Stimulated activated CD4-positive, alpha-beta T cell treated with anti-CD3 and anti-CD28 coated beads, Interleukin-12 subunit alpha, Interleukin-12 subunit beta, amount 100 ng/mL, for 24 hours (primary cell): ENCODE results near the gene MESP1.

Source experiments
- DNase-seq, 2 experiments: peaks; one replicate each; pipeline ENCODE4 v3.0.0-alpha.2; 2020; ENCODE audit warnings: low read depth in 2 of 2

Gene MESP1

DNA sequence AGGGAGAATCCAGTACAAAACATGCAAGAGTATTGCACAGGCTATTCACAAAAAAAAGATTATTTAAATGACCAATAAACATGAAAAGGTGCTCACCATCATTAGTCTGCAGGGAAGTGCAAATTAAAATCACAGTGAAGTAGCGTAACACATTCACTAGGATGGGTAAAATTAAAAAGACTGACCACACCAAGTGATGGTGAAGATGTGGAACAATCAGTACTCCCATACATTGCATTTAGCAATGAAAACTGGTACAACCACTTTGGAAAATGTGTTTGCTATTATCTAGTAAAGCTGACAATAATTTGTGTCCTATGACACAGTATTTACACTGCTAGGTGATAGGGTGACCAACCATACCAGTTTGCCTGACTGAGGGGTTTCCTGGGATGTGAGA, 26.4 kb downstream of the MESP1 start:
- no peak for DNase-seq

DNA sequence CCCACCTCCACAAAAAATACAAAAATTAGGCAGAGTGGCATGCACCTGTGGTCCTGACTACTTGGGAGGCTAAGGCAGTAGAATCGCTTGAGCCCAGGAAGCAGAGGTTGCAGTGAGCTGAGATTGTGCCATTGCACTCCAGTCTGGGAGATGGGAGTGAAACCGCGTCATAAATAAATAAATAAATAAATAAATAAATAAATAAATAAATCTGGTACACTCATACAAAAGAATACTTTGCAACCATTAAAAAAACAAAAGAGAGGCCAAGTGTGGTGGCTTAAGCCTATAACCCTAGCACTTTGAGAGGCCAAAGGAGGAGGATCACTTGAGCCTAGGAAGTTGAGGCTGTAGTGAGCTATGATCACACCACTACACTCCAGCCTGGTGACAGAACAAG, 28.0 kb downstream of the MESP1 start:
- no peak for DNase-seq

DNA sequence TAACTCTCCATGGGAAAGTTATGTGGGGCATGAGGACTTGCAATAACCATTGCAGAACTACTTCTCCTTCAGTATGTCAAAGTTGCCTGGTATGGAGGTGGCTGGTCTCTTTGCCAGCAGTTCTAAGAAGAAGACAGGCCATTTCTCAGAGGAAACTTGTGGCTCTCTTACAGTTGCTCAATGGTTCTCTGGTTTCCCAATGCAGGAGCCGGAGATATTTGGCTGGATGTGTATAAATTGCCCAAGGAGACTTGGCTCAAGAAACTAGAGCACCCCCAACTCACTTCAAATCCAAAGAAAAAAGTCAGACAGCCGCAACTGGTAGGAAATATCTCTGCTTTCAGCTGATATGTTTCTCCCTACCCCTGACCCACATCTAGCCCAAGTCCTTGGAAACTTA, 36.3 kb downstream of the MESP1 start:
- DNase-seq: no peak

DNA sequence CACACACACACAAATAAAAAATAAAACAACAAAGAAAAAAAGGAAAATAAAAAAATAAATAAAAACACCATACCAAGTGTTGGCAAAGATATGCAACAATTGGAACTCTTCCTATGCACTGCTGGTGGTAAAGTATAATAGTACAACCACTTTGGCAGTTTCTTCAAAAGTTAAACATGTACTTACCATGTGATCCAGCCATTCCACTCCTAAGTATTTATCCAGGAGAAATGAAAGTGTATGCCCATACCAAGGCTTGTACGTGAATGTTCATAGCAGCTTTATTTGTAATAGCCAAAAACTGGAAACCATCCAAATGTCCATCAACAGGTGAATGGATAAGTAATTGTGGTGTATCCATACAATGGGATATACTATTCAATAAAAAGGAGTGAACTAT, 43.5 kb downstream of the MESP1 start:
- DNase-seq: no peak

DNA sequence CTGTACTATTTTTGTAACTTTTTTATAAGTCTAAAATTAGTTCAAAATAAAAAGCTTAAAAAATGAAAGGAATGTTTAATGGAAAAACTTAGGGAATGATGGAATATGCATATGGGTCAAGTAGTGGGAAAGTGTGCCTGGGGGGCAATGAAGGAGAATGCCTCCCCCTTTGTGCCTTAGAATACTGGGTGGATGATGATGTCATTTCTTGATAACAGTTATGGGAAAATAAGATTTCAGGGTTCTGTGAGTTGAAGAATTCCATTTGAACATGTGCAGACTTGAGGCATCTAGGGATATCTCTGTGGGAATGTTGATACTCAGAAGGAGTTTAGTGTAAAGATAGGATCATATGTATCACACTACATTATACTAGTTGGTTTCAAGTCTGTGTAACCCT, 46.6 kb downstream of the MESP1 start:
- no peak for DNase-seq
